ENCODE measurements around the gene SMARCA4.

DNA sequence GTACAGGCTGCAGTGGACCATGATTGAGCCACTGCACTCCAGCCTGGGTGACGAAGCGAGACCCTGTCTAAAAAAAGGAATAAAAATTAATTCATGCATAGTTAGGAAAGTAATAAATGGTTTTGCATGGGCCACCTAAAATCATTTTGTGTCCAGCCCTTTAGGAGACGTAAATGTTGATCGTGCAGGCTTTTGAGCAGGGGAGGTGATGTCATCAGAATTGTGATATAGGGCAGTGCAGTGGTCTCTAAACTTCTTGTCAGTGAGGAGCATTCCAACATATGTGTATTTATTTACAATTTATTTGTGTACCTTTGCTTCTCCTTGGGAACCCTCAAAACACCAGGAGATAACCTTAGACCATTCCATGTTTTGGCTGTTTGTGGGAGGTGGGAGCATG lies 3.0 kb downstream of the SMARCA4 start:
- no peak for TF ChIP-seq CTCF (IDR thresholded peaks at IDR 0.05)
- TF ChIP-seq, protein P1, sequence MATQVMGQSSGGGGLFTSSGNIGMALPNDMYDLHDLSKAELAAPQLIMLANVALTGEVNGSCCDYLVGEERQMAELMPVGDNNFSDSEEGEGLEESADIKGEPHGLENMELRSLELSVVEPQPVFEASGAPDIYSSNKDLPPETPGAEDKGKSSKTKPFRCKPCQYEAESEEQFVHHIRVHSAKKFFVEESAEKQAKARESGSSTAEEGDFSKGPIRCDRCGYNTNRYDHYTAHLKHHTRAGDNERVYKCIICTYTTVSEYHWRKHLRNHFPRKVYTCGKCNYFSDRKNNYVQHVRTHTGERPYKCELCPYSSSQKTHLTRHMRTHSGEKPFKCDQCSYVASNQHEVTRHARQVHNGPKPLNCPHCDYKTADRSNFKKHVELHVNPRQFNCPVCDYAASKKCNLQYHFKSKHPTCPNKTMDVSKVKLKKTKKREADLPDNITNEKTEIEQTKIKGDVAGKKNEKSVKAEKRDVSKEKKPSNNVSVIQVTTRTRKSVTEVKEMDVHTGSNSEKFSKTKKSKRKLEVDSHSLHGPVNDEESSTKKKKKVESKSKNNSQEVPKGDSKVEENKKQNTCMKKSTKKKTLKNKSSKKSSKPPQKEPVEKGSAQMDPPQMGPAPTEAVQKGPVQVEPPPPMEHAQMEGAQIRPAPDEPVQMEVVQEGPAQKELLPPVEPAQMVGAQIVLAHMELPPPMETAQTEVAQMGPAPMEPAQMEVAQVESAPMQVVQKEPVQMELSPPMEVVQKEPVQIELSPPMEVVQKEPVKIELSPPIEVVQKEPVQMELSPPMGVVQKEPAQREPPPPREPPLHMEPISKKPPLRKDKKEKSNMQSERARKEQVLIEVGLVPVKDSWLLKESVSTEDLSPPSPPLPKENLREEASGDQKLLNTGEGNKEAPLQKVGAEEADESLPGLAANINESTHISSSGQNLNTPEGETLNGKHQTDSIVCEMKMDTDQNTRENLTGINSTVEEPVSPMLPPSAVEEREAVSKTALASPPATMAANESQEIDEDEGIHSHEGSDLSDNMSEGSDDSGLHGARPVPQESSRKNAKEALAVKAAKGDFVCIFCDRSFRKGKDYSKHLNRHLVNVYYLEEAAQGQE (IDR thresholded peaks at IDR 0.05; ENCODE audit: insufficient read depth in 1 of 2, low read depth in 2 of 2, low read length in 1 of 2) = no peak
- TF ChIP-seq POLR2AphosphoS5 (IDR thresholded peaks at IDR 0.05; ENCODE audit: low read depth, low read length) = no peak
- TF ChIP-seq SIN3A (IDR thresholded peaks at IDR 0.05; ENCODE audit: borderline replicate concordance, insufficient read depth, low read depth, low read length) = no peak

Data from Panc1 (cell line).